ENCODE data around the gene TIMP3. TPM values are rescaled to one million over a fixed set of nuclear protein-coding genes. Genes with fewer than 3 reads are reported as not detected.

TIMP3 gene
- total and polyA plus RNA-seq, 9 donors: 96.6 to 196 (median 119) TPM

DNA sequence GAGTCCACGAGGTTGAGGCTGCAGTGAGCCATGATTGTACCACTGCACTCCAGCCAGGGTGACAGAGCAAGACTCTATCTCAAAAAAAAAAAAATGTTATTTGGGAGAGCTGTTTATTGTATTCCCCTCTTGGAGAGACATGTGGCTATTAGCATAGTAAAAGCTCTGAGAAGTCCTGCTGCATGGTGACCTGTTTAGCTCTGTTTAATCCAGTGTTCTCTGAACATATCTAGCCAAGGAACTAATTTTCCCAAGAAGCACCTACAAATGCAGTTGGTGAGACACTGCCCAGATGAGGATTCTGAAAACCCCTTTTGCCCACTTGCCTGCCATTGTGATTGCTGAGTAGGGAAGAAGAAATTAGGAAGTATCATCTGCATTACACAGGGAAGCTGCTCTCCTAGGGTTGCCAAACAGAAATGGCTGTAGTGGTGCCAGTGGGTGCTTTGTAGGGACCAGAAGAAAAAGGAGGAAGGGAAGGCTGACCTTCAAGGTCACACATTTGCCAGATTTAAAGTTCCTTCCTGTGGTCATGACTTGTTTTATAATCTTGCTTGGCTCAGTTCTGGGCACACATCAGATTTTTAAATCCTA is 15.7 kb downstream of the TIMP3 start:
- Histone ChIP-seq H3K36me3 (ENCODE audit: control insufficient read depth, insufficient read depth, low read length) (peaks cover 13% of the 10 kb centered on the region), H3K27ac (ENCODE audit: low read length) (no peak overlapping the region), H3K9me3 (replicated peaks; ENCODE audit: control insufficient read depth, low read depth, low read length) (no peaks in the 10 kb centered on the region), H3K4me3 (ENCODE audit: low read length) (no peak overlapping the region), H3K4me1 (ENCODE audit: control insufficient read depth, insufficient read depth, low read length) (peaks cover 52% of the 10 kb centered on the region), H3K27me3 (ENCODE audit: control insufficient read depth, insufficient read depth, low read length) (no peaks in the 10 kb centered on the region)
- no peak for DNase-seq
- WGBS (ENCODE audit: insufficient coverage): 38% methylated on average over 1 of the region's 1 CpG

DNA sequence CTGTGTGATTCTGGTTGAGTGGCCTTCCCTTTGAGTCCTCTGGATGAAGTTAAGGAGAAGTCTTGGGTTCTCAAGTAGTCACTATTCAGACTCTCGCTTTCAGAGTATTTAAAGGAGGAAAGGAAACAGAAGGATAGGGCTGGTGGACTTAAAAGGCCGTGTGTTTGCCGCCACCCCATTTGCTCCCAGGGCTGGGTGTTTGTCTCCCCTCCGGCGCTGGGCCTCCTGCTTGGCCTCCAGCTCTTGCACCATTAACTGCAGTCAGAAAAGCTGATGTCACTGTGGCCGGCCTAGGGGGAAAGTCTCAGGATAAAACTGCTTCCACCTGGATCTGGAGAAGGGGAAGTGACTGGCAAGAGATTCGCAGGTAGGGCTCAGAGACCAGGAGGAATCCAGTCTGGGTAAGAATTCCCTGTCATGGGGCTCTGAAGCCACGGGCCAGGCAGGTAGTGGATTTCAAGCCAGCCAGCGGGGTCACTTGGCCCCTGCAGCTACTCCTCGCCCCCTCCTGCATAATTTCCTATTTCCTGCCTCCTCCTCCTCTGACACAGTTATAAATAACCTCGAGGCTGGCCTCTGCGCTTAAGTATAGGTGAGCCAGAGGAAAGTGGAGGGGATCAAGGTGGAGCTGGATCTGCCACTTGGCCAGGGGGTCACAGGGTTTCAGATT is 17.1 kb downstream of the TIMP3 start:
- Histone ChIP-seq H3K36me3 (ENCODE audit: control insufficient read depth, insufficient read depth, low read length) (peaks cover 15% of the 10 kb centered on the region), H3K4me1 (ENCODE audit: control insufficient read depth, insufficient read depth, low read length) (peaks cover 51% of the 10 kb centered on the region), H3K4me3 (ENCODE audit: low read length) (no peak overlapping the region), H3K9me3 (replicated peaks; ENCODE audit: control insufficient read depth, low read depth, low read length) (no peaks in the 10 kb centered on the region), H3K27me3 (ENCODE audit: control insufficient read depth, insufficient read depth, low read length) (no peaks in the 10 kb centered on the region), H3K27ac (ENCODE audit: low read length) (peak overlapping the region; percentile 74)
- peak; percentile 70 for DNase-seq
- WGBS (ENCODE audit: insufficient coverage): 31% methylated on average over 9 of the region's 12 CpGs

DNA sequence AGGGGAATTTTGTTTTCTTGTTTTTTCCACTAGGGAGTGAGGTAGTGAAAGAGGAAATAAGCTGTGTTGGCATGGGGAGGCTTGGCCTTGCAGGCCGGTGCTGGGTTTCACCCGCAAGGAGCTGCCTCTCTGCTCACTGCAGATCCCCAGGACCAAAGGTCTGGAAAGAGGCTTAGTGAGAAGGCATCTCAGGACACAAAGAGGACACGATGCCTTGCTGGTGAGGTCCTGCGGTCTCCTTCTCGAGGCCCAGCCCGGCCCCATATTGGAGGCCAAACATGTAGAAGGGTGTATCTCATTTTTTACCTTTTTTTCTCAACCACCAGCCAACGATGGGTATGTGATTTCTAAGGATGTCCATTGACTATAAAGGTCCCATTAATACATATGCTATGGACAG is 17.6 kb downstream of the TIMP3 start:
- WGBS (ENCODE audit: insufficient coverage): 95% methylated on average over 2 of the region's 7 CpGs
- peaks cover 49% of the 10 kb centered on the region for H3K4me1 ChIP-seq (ENCODE audit: control insufficient read depth, insufficient read depth, low read length)
- peak overlapping the region; percentile 74 for H3K27ac ChIP-seq (ENCODE audit: low read length)

DNA sequence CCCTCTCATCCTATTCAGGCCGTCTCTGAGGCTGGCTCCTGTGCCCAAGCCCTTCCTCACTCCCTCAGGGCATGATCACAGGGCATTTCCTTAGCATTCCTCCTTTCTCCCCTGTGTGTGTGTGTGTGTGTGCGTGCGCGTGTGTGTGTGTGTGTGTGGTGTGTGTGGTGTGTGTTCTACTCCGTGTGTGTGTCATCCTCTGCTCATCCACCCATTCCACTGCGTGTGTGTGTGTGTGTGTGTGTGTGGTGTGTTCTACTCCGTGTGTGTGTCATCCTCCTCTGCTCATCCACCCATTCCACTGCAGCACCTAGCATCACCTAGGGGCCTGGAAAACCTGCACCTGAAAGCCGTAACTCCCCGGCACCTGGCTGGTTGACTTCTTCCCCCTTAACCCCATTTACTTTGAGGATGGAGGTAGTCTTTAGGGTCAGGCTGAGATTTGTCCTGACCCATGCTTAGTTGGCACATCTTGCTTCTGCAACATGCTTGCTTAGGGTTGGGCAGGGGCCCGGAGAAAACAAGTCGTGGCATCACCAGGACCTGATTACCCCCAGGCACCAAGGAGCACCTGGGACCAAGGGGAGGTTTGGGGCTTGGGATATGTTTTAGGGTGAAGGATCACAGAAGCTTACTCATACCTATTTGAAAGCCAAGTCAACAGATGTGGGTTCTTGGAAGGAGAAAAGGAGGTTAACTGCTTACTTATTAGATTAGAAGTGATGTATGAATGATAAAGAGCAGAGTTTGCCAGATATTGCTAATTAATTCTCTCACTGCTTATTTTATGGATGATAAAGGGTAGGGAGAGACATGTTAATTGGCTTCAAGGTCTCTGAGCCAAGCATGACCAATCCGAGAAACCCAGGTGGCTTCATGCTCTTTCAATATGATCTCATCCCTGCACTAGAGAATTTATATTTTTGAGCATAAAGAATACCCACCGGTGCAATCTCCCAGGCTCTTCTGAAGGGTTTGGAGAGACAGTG is 18.9 kb downstream of the TIMP3 start:
- peaks cover 51% of the 10 kb centered on the region for H3K4me1 ChIP-seq (ENCODE audit: control insufficient read depth, insufficient read depth, low read length)
- no peak overlapping the region for H3K4me3 ChIP-seq (ENCODE audit: low read length)
- DNase-seq: no peak
- peaks cover 15% of the 10 kb centered on the region for H3K36me3 ChIP-seq (ENCODE audit: control insufficient read depth, insufficient read depth, low read length)
- no peak overlapping the region for H3K27ac ChIP-seq (ENCODE audit: low read length)
- no peaks in the 10 kb centered on the region for H3K27me3 ChIP-seq (ENCODE audit: control insufficient read depth, insufficient read depth, low read length)
- WGBS (ENCODE audit: insufficient coverage): no CpG with 5 or more reads among the region's 13 CpGs
- no peaks in the 10 kb centered on the region for H3K9me3 ChIP-seq (replicated peaks; ENCODE audit: control insufficient read depth, low read depth, low read length)

More for the DNA sequence above, 17.6 kb downstream of the TIMP3 start:
- H3K4me3 ChIP-seq (ENCODE audit: low read length): no peak overlapping the region
- H3K36me3 ChIP-seq (ENCODE audit: control insufficient read depth, insufficient read depth, low read length): peaks cover 15% of the 10 kb centered on the region
- no peaks in the 10 kb centered on the region for H3K27me3 ChIP-seq (ENCODE audit: control insufficient read depth, insufficient read depth, low read length)
- DNase-seq: no peak
- no peaks in the 10 kb centered on the region for H3K9me3 ChIP-seq (replicated peaks; ENCODE audit: control insufficient read depth, low read depth, low read length)

DNA sequence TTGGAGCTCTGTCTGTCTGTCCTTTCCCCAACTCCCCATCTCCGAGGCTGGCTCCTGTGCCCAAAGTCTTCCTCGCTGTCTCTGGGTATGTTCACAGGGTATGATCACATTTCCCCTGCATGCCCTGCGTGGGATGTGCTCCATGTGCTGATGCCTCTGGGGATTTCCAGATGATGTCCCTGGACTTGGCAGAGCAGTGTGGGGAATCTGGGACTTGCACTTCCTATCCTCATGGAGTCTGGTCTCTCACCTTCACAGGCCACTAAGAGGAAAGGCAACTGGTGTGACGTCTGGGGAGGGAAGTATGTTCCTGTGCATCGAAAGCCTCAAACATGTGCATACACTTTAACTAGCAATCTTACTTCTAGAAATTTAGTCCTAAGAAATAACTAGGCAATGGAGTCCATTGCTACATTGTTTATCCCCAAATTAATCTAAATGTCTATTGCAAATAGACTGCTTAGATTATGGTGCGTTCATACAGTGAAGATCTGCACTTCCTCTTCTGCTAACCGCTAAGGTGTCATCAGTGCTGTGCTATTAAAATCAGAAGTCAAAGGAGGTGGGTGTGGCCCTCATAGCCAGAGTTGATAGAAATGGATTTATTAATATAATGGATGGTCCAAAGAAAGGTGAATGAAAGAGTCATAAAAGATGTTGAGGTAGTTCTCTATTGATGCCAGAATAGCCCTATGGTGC is 20.8 kb downstream of the TIMP3 start:
- H3K4me3 ChIP-seq (ENCODE audit: low read length): no peak overlapping the region
- no peak overlapping the region for H3K27ac ChIP-seq (ENCODE audit: low read length)
- no peaks in the 10 kb centered on the region for H3K9me3 ChIP-seq (replicated peaks; ENCODE audit: control insufficient read depth, low read depth, low read length)
- no peaks in the 10 kb centered on the region for H3K27me3 ChIP-seq (ENCODE audit: control insufficient read depth, insufficient read depth, low read length)
- peaks cover 51% of the 10 kb centered on the region for H3K4me1 ChIP-seq (ENCODE audit: control insufficient read depth, insufficient read depth, low read length)
- WGBS (ENCODE audit: insufficient coverage): no CpG with 5 or more reads among the region's 7 CpGs
- no peak for DNase-seq
- peaks cover 12% of the 10 kb centered on the region for H3K36me3 ChIP-seq (ENCODE audit: control insufficient read depth, insufficient read depth, low read length)

DNA sequence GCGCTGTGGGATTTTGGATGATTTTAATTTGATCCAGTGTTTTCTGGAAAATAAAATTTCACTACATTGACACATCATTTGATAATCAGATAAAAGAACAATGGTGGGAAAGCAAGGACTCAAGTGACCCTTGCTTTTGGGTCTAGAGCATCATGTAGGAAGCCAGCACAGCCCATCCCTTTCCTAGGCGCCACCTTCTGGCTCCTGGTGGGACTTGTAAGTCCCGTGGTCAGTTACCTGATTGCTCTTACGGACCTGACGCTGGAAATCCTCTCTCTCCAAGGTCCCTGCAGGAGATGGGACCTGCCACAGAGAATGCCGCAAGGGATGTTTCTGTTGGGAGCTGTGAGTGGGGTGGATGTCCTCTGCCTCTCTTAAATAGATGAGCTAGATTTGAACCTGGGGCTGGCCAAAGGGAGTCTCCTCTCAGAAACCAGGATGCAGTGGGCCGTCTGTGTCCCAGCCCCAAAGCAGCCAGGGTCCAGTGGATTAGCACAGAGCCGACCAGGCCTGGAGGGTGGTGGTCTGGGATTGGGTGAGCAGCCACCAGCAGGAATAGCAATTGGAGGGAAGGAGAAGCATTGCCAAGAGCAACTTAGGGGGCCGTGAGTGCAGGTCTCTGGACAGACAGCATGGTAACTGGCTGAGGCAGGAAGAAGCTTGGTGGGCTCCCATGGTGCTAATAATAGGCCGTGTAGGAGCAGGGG is 21.7 kb downstream of the TIMP3 start:
- Histone ChIP-seq H3K9me3 (replicated peaks; ENCODE audit: control insufficient read depth, low read depth, low read length) (no peaks in the 10 kb centered on the region), H3K27ac (ENCODE audit: low read length) (no peak overlapping the region), H3K36me3 (ENCODE audit: control insufficient read depth, insufficient read depth, low read length) (peaks cover 15% of the 10 kb centered on the region), H3K4me3 (ENCODE audit: low read length) (no peak overlapping the region), H3K27me3 (ENCODE audit: control insufficient read depth, insufficient read depth, low read length) (no peaks in the 10 kb centered on the region), H3K4me1 (ENCODE audit: control insufficient read depth, insufficient read depth, low read length) (peaks cover 55% of the 10 kb centered on the region)
- WGBS (ENCODE audit: insufficient coverage): 77% methylated on average over 6 of the region's 10 CpGs
- DNase-seq: no peak

DNA sequence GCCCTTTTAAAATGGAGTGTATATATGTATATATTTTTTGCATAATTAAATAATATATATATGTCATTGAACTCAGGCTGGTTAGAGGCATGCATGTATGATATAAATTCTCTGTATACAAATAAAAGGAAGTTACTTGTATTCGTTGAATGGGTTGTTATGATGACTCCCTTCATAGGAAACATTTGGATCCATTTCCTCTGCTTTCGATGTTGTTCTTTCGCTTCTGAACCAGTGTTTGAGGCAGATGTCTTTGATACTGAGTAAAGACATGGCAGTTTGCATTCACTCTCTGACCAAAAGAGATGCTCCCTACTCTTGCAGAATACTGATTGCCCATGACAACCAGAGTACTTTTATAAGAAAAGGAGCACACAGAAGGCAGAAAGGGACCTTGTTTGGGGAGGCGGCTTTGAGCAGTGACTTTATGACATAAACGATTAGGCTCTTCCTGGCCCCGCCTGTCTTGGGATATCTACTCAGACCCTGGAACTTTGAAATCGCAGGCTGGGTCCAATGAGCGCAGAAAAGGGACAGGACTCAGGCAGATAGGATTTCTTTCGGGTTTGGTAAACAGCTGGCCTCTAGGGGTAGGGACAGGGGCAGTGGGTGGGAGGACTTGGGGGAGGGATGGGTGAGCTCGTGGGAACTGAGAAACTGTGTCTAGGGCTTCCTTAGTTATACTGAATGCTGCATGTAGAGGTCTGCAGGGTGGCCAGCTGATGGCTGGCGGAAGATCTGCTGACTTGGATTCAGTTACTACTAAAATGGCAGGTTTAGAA is 23.2 kb downstream of the TIMP3 start:
- Histone ChIP-seq H3K36me3 (ENCODE audit: control insufficient read depth, insufficient read depth, low read length) (peaks cover 14% of the 10 kb centered on the region), H3K27ac (ENCODE audit: low read length) (peak overlapping the region; percentile 38), H3K4me1 (ENCODE audit: control insufficient read depth, insufficient read depth, low read length) (peaks cover 56% of the 10 kb centered on the region), H3K4me3 (ENCODE audit: low read length) (no peak overlapping the region), H3K27me3 (ENCODE audit: control insufficient read depth, insufficient read depth, low read length) (no peaks in the 10 kb centered on the region), H3K9me3 (replicated peaks; ENCODE audit: control insufficient read depth, low read depth, low read length) (no peaks in the 10 kb centered on the region)
- 73% methylated on average over 10 of the region's 11 CpGs for WGBS (ENCODE audit: insufficient coverage)
- no peak for DNase-seq

DNA sequence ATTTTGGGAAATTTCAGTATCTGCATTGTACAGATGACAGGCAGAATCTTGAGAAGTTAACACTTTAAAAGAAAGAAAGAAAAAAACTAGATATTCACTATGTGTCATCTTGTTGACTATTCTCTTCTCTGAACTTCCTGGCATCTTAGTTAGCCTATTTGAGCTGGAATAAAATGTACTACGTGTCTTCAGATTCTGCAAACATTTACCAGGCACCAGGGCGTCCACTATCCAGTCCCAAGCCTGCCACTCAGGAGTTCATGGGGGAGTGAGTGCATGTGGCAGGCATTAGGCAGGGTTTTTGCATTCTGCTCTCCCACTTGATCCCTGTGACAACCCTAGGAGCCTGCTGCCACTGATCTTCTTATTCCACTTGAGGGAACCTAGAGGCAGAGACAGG is 25.0 kb downstream of the TIMP3 start:
- Histone ChIP-seq H3K27me3 (ENCODE audit: control insufficient read depth, insufficient read depth, low read length) (no peaks in the 10 kb centered on the region), H3K9me3 (replicated peaks; ENCODE audit: control insufficient read depth, low read depth, low read length) (no peaks in the 10 kb centered on the region), H3K27ac (ENCODE audit: low read length) (peak overlapping the region; percentile 73), H3K4me3 (ENCODE audit: low read length) (no peak overlapping the region), H3K4me1 (ENCODE audit: control insufficient read depth, insufficient read depth, low read length) (peaks cover 64% of the 10 kb centered on the region), H3K36me3 (ENCODE audit: control insufficient read depth, insufficient read depth, low read length) (peaks cover 8% of the 10 kb centered on the region)
- no CpG with 5 or more reads among the region's 2 CpGs for WGBS (ENCODE audit: insufficient coverage)
- no peak for DNase-seq

DNA sequence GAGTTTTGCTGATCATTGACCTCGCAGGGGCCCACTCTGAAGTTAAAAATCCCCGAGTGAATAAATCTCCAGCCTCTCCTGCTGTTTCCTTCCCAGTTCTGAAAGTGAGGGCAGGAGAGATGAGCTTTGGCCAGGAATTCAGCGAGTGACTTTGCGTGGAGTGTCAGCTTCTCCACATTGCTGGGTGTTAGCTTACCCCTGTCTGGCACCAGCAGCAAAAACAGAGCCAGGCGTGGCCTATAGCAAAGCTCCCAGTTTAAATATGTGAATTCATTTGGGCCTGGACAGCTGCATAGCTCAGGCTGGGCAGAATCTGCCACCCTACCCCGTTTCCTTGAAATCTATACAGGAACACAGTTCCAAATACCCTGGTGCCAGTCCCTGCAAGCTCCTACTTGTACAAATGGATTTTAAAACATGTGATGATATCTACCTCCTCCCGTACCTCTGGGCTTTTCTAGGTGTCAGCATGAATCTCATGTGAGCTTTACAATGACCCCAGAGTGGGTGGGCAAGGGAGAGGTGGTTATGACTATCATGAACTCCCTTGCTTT is 25.6 kb downstream of the TIMP3 start:
- peak overlapping the region; percentile 73 for H3K27ac ChIP-seq (ENCODE audit: low read length)
- H3K27me3 ChIP-seq (ENCODE audit: control insufficient read depth, insufficient read depth, low read length): no peaks in the 10 kb centered on the region
- H3K4me3 ChIP-seq (ENCODE audit: low read length): no peak overlapping the region
- WGBS (ENCODE audit: insufficient coverage): 29% methylated on average over 5 of the region's 7 CpGs
- DNase-seq: peak; percentile 82
- peaks cover 5% of the 10 kb centered on the region for H3K36me3 ChIP-seq (ENCODE audit: control insufficient read depth, insufficient read depth, low read length)
- peaks cover 68% of the 10 kb centered on the region for H3K4me1 ChIP-seq (ENCODE audit: control insufficient read depth, insufficient read depth, low read length)
- H3K9me3 ChIP-seq (replicated peaks; ENCODE audit: control insufficient read depth, low read depth, low read length): no peaks in the 10 kb centered on the region
